RWPE2 (cell line): ENCODE data around the gene PDLIM4.

Experiments used
- ATAC-seq: fragments of 200-7000 bp; cut with Tn5 transposase; 3 replicates; pipeline ENCODE4 v1.9.1; 2021; ENCODE audit warnings: low read depth
- DNase-seq: peaks from one replicate; pipeline ENCODE4 v3.0.0-alpha.2; 2020; ENCODE audit warnings: low spot score
- H3K27ac ChIP-seq: fragments of 450-650 bp; 2 replicates; pipeline ENCODE4 v1.5.1; 2017; ENCODE audit warnings: mild to moderate bottlenecking; ENCODE audit not compliant: poor library complexity, severe bottlenecking
- H3K27me3 ChIP-seq: fragments of 250-450 bp; sonication (Bioruptor Pico); 2 replicates; pipeline ENCODE4 v1.5.1; 2021; ENCODE audit warnings: mild to moderate bottlenecking, moderate library complexity; ENCODE audit not compliant: insufficient read depth, poor library complexity, severe bottlenecking
- H3K36me3 ChIP-seq: fragments of 250-450 bp; sonication (Bioruptor Pico); 2 replicates; pipeline ENCODE4 v1.5.1; 2020; ENCODE audit warnings: low read depth, mild to moderate bottlenecking, moderate library complexity
- H3K4me1 ChIP-seq: fragments of 250-450 bp; sonication (Bioruptor Pico); 2 replicates; pipeline ENCODE4 v1.5.1; 2021; ENCODE audit warnings: mild to moderate bottlenecking, moderate library complexity; ENCODE audit not compliant: insufficient read depth, poor library complexity, severe bottlenecking
- H3K4me3 ChIP-seq: fragments of 250-450 bp; sonication (Bioruptor Pico); 2 replicates; pipeline ENCODE4 v1.5.1; 2021; ENCODE audit warnings: mild to moderate bottlenecking, moderate library complexity; ENCODE audit not compliant: severe bottlenecking
- H3K9me3 ChIP-seq: fragments of 250-450 bp; sonication (Bioruptor Pico); 2 replicates; pipeline ENCODE4 v1.5.1; 2021; ENCODE audit warnings: mild to moderate bottlenecking, moderate library complexity; ENCODE audit not compliant: severe bottlenecking
- CTCF ChIP-seq: fragments of 450-650 bp; IDR thresholded peaks from one replicate; pipeline ENCODE4 v1.5.1; 2017; ENCODE audit warnings: mild to moderate bottlenecking, moderate library complexity; ENCODE audit not compliant: poor library complexity, severe bottlenecking

The PDLIM4 gene

GRCh38 chr5:132302413-132302812 is 44.9 kb downstream of the PDLIM4 start:
- Histone ChIP-seq H3K4me3 (no peak overlapping the region), H3K36me3 (0 out of 2 replicates have a peak, but pooled peaks cover 3% of the 10 kb centered on the region), H3K9me3 (peaks cover 5% of the 10 kb centered on the region), H3K27me3 (no peaks in the 10 kb centered on the region), H3K4me1 (no peaks in the 10 kb centered on the region), H3K27ac (no peak overlapping the region)
- no peak for TF ChIP-seq CTCF
- no peak for DNase-seq
- no peak for ATAC-seq

GRCh38 chr5:132303589-132303988 is 46.1 kb downstream of the PDLIM4 start:
- TF ChIP-seq CTCF, result no peak
- 0 out of 2 replicates have a peak, but pooled peaks cover 3% of the 10 kb centered on the region for H3K36me3 ChIP-seq
- ATAC-seq, result no peak
- no peaks in the 10 kb centered on the region for H3K27me3 ChIP-seq
- no peaks in the 10 kb centered on the region for H3K4me1 ChIP-seq
- no peak overlapping the region for H3K4me3 ChIP-seq
- peaks cover 5% of the 10 kb centered on the region for H3K9me3 ChIP-seq
- DNase-seq, result no peak
- no peak overlapping the region for H3K27ac ChIP-seq

- no peak for TF ChIP-seq CTCF
- ATAC-seq, result no peak
These were observed 47.9 kb downstream of the PDLIM4 start for GRCh38 chr5:132305420-132305819.

GRCh38 chr5:132308701-132309100 is 51.2 kb downstream of the PDLIM4 start:
- Histone ChIP-seq H3K36me3 (0 out of 2 replicates have a peak, but pooled peaks cover 3% of the 10 kb centered on the region), H3K4me1 (no peaks in the 10 kb centered on the region), H3K4me3 (no peak overlapping the region), H3K27me3 (no peaks in the 10 kb centered on the region), H3K27ac (no peak overlapping the region), H3K9me3 (peaks cover 5% of the 10 kb centered on the region)
- no peak for ATAC-seq
- TF ChIP-seq CTCF, result no peak
- no peak for DNase-seq

More at GRCh38 chr5:132305420-132305819, 47.9 kb downstream of the PDLIM4 start:
- H3K4me1 ChIP-seq, result no peaks in the 10 kb centered on the region
- H3K36me3 ChIP-seq, result 0 out of 2 replicates have a peak, but pooled peaks cover 3% of the 10 kb centered on the region
- H3K4me3 ChIP-seq, result no peak overlapping the region
- peaks cover 5% of the 10 kb centered on the region for H3K9me3 ChIP-seq
- H3K27ac ChIP-seq, result no peak overlapping the region
- DNase-seq, result no peak
- no peaks in the 10 kb centered on the region for H3K27me3 ChIP-seq

GRCh38 chr5:132309679-132310078 is 52.2 kb downstream of the PDLIM4 start:
- H3K36me3 ChIP-seq, result peaks cover 7% of the 10 kb centered on the region
- DNase-seq (no peak), ATAC-seq (no peak)
- no peaks in the 10 kb centered on the region for H3K27me3 ChIP-seq
- no peak overlapping the region for H3K27ac ChIP-seq
- TF ChIP-seq CTCF, result no peak
- no peak overlapping the region for H3K4me3 ChIP-seq
- H3K9me3 ChIP-seq, result peaks cover 5% of the 10 kb centered on the region
- H3K4me1 ChIP-seq, result no peaks in the 10 kb centered on the region
